WERI-Rb-1 (cell line): Measurements from ENCODE around the gene TYW1.
"Not testable (repeated sequence)": the region's sequence is repeated elsewhere in the genome, so short reads cannot be mapped to it uniquely, and the experiment has no call there.

ENCODE experiments used
- DNase-seq: peaks from one replicate; pipeline ENCODE4 v3.0.0-alpha.2; 2020
- H3K27ac ChIP-seq: fragments of 250-450 bp; sonication (Bioruptor Pico); 2 replicates; pipeline ENCODE4 v1.5.1; 2020; ENCODE audit warnings: mild to moderate bottlenecking, moderate library complexity
- H3K27me3 ChIP-seq: fragments of 250-450 bp; sonication (Bioruptor Pico); 2 replicates; pipeline ENCODE4 v1.5.1; 2021; ENCODE audit warnings: mild to moderate bottlenecking, low read depth, moderate library complexity; ENCODE audit not compliant: insufficient read depth, severe bottlenecking
- H3K36me3 ChIP-seq: fragments of 250-450 bp; sonication (Bioruptor Pico); 2 replicates; pipeline ENCODE4 v1.5.1; 2020; ENCODE audit warnings: mild to moderate bottlenecking, moderate library complexity
- H3K4me3 ChIP-seq: 2 replicates; pipeline ENCODE4 v1.5.1; 2011; ENCODE audit warnings: low read depth, mild to moderate bottlenecking, control low read depth, low read length
- H3K9me3 ChIP-seq: fragments of 250-450 bp; sonication (Bioruptor Pico); 2 replicates; pipeline ENCODE4 v1.5.1; 2021; ENCODE audit warnings: mild to moderate bottlenecking, moderate library complexity; ENCODE audit not compliant: severe bottlenecking
- TF ChIP-seq, protein P1 (sequence below): IDR thresholded peaks from 2 replicates; pipeline ENCODE4 v1.5.1; 2011; ENCODE audit warnings: low read depth, mild to moderate bottlenecking, control low read depth, inconsistent platforms, low read length

Gene TYW1

DNA sequence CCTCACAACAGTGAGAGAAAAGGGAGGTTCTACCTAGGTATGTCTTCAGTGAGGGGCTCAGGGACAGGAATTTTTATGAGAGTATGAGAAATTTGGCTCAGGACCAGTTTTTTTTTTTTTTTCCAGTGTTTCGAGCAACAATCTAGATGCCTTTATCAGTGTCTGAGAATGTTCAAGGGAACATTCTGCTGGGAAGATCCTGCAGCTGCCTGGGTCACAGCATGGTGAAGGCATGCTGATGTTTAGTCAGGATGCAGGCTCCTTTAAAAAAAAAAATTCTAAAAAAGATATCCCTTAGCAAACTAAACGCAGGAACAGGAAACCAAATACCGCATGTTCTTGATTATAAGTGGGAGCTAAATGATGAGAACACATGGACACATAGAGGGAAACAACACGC is 32.2 kb upstream of the TYW1 start:
- no peak for DNase-seq
- Histone ChIP-seq H3K4me3 (no peak overlapping the region), H3K27me3 (no peaks in the 10 kb centered on the region), H3K9me3 (no peaks in the 10 kb centered on the region), H3K36me3 (no peaks in the 10 kb centered on the region; the same call in 1 of the 2 replicates), H3K27ac (no peak overlapping the region)
- TF ChIP-seq, protein P1, sequence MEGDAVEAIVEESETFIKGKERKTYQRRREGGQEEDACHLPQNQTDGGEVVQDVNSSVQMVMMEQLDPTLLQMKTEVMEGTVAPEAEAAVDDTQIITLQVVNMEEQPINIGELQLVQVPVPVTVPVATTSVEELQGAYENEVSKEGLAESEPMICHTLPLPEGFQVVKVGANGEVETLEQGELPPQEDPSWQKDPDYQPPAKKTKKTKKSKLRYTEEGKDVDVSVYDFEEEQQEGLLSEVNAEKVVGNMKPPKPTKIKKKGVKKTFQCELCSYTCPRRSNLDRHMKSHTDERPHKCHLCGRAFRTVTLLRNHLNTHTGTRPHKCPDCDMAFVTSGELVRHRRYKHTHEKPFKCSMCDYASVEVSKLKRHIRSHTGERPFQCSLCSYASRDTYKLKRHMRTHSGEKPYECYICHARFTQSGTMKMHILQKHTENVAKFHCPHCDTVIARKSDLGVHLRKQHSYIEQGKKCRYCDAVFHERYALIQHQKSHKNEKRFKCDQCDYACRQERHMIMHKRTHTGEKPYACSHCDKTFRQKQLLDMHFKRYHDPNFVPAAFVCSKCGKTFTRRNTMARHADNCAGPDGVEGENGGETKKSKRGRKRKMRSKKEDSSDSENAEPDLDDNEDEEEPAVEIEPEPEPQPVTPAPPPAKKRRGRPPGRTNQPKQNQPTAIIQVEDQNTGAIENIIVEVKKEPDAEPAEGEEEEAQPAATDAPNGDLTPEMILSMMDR, result no peak

DNA sequence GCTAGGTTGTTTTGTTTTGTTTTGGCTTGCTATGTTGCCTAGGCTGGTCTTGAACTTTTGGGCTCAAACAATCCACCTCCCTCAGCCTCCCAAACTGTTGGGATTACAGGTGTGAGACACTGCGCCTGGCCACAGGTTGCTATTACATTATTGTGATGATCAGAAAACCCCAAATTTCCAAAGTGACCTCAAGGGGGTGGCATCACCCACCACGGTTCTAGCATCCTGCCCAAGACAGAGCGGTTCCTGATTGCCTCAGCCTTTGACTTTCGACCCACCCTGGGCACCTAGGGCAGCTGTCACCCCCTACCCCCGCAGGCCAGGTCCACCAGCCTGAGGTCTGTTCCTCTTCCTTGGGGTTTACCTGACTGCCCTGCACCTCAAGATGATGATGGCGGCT is 29.6 kb upstream of the TYW1 start:
- no peak for DNase-seq
- no peaks in the 10 kb centered on the region for H3K9me3 ChIP-seq
- TF ChIP-seq, protein P1, result no peak
- no peaks in the 10 kb centered on the region for H3K36me3 ChIP-seq
- H3K4me3 ChIP-seq, result no peak overlapping the region
- no peak overlapping the region for H3K27ac ChIP-seq
- no peaks in the 10 kb centered on the region for H3K27me3 ChIP-seq

DNA sequence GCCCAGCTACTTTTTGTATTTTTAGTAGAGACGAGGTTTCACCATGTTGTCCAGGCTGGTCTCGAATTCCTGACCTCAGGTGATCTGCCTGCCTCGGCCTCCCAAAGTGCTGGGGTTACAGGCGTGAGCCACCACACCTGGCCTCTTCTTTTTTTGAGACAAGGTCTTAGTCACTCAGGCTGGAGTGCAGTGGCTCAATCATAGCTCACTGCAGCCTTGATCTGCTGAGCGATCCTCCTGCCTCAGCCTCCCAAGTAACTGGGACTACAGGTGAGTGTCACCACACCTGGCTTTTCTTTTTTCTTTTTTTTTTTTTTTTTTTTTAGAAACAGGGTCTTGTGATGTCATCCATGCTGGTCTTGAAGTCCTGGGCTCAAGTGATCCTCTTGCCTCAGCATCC is 27.6 kb upstream of the TYW1 start:
- not testable (repeated sequence) for H3K27me3 ChIP-seq, DNase-seq, H3K36me3 ChIP-seq, H3K4me3 ChIP-seq, H3K9me3 ChIP-seq, H3K27ac ChIP-seq

DNA sequence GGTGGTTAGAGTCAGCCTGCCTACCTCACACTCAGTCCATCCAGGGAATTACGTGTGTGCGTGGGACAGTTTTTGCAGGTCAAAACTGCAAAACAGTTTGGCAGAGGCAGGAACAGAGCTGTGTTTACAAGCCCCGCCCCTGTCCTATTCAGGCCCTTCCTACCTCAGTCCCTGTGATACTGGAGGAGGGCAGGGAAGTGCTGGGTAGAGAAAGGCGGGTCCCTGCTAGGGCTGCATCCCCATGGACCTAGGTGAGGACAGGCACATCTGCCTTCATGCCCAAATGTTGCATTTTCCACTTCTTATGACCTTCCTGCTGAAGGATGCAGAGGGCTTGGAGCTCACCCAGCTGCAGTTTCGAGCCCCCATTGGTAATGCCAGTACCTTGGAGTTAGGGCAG is 26.3 kb upstream of the TYW1 start:
- Histone ChIP-seq H3K4me3 (no peak overlapping the region), H3K9me3 (no peaks in the 10 kb centered on the region), H3K27me3 (no peaks in the 10 kb centered on the region), H3K27ac (no peak overlapping the region), H3K36me3 (no peaks in the 10 kb centered on the region)
- TF ChIP-seq, protein P1, result no peak
- no peak for DNase-seq

DNA sequence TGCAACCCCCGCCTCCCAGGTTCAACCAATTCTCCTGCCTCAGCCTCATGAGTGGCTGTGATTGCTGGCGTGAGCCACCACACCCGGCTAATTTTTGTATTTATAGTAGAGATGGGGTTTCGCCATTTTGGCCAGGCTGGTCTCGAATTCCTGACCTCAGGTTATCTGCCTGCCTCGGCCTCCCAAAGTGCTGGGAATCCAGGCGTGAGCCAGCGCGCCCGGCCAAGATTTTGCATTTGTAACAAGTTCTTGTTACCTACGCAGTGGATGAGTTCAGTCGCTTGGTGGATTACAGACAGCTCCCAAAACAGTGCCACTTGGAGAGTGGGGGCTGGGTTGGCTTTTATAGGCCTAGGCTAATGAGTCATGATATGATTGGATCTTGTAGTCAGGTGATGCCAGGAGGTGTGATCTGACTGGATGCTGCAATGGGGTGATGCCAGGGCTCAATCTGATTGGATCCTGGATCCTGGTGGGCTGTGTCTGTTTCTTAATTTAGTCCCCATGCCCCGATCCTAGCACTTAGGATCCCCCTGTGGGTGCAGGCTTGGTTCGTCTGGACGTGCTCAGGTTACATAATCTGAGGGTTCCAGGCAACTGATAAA is 21.5 kb upstream of the TYW1 start:
- Histone ChIP-seq H3K9me3 (no peaks in the 10 kb centered on the region), H3K4me3 (no peak overlapping the region), H3K27ac (no peak overlapping the region), H3K36me3 (no peaks in the 10 kb centered on the region), H3K27me3 (no peaks in the 10 kb centered on the region)
- TF ChIP-seq, protein P1, result no peak
- DNase-seq, result no peak

DNA sequence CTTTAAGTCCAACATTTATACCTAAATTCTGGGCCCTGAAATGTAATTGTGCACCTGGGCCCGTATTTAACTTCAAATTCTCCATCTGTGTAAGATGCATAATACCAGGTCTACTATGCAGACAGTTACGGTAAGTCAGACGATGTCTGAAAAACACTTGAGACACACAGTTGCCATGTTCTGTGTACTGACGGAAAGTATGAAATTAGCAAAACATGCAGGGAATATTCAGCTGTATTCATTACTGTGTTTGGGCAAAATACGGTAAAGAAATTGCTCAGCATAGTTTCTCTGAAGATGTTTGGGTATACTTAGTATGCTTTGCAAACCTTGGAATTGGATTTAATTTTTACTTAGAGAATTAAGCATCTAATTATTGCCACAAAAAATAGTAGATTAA is 18.3 kb upstream of the TYW1 start:
- not testable (repeated sequence) for H3K9me3 ChIP-seq, H3K4me3 ChIP-seq, H3K27me3 ChIP-seq, H3K36me3 ChIP-seq, DNase-seq, H3K27ac ChIP-seq

DNA sequence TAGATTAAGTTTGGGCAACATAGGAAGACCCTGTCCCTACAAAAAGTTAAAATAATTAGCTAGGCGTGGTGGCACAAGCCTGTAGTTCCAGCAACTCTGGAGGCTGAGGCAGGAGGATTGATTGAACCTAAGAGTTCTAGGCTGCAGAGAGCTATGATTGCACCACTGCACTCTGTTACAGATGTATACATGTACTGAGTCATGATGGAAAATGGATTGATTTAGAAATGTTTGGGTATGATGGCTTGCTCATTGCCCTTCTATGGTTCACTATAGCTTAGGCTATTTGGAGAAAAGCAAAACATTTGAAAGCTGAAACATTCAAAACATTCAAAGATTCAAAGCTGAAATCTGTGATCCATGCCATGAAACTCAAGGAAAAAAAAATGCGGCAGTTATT is 17.6 kb upstream of the TYW1 start:
- not testable (repeated sequence) for H3K4me3 ChIP-seq, DNase-seq, H3K9me3 ChIP-seq

DNA sequence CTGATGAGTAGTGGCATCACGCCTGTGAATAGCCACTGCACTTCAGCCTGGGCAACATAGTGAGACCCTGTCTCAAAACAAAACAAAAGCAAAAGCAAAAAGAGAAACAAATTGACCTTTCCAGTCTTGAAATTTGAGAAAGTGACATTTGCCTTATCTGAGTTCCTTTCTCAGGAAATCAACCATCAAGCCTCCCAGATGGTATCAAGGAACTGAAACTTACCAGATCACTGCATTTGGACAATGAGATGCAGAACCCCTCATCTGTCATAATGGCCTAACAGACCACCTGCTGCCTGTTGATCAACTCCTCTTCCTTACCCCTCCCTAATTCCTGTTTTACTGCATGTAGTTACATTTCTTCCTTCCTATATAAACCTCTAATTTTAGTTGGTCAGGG is 16.3 kb upstream of the TYW1 start:
- not testable (repeated sequence) for H3K4me3 ChIP-seq, H3K27ac ChIP-seq, DNase-seq, H3K36me3 ChIP-seq, H3K9me3 ChIP-seq, H3K27me3 ChIP-seq

More for the DNA sequence above, 17.6 kb upstream of the TYW1 start:
- H3K36me3 ChIP-seq, H3K27me3 ChIP-seq, H3K27ac ChIP-seq: not testable (repeated sequence)

DNA sequence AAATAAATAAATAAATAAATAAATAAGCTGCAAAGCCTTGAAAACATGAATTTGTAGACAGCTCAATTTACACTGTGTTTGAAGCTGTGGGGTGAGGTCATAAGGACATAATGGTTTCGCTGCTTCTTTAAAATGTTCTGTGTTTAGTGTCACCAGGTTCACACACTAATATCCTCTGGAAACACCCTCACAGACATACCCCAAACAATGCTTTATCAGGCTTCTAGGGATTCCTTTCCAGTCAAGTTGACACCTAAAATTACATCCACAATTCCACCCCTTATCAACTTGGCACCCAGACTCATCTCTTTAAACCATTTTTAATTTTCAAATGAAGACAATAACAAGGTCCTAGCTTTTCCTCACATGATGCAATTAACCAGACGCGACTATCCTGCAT is 7.1 kb upstream of the TYW1 start:
- not testable (repeated sequence) for H3K9me3 ChIP-seq, H3K4me3 ChIP-seq, H3K36me3 ChIP-seq, DNase-seq, H3K27ac ChIP-seq, H3K27me3 ChIP-seq

DNA sequence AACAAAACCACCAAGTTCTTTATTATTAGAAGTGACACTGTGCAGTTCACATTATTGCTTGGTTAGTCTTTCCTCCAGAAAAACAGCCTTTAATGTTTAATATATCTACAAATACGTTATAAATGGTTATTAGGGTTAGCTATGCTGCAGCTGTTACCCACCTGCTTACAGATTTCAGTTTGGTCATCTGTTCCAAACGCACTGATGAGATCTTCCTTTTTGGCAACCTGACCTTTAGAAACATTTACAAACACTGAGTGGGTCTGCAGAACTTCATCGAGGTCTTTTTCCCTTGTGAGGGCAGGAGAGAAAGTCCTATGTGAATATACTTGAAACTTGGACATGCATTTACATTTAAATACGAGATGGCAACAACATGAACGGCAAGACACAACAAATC is 2.6 kb upstream of the TYW1 start:
- not testable (repeated sequence) for DNase-seq, H3K27ac ChIP-seq, H3K9me3 ChIP-seq, H3K27me3 ChIP-seq, H3K4me3 ChIP-seq, H3K36me3 ChIP-seq
